Mesendoderm (in vitro differentiated cells): ENCODE data around the gene THOC7.

Experiments
- DNase-seq: peaks from one replicate; pipeline ENCODE4 v3.0.0; 2013
- H2AK5ac ChIP-seq: 2 replicates; pipeline ENCODE4 v1.6.1; 2013; ENCODE audit warnings: low read length, inconsistent platforms
- H2BK120ac ChIP-seq: 2 replicates; pipeline ENCODE4 v1.6.1; 2013; ENCODE audit warnings: low read depth, mild to moderate bottlenecking, low read length, moderate library complexity, mixed read lengths
- H2BK15ac ChIP-seq: replicated peaks from 2 replicates; pipeline ENCODE4 v1.6.1; 2013; ENCODE audit warnings: low read depth, mild to moderate bottlenecking, moderate library complexity
- H2BK5ac ChIP-seq: 2 replicates; pipeline ENCODE4 v1.6.1; 2013; ENCODE audit warnings: low read length, inconsistent platforms
- H3K18ac ChIP-seq: 2 replicates; pipeline ENCODE4 v1.6.1; 2013; ENCODE audit warnings: mild to moderate bottlenecking, low read length, mixed read lengths
- H3K23ac ChIP-seq: one replicate; pipeline ENCODE4 v1.6.1; 2013; ENCODE audit warnings: low read length
- H3K27ac ChIP-seq: 2 replicates; pipeline ENCODE4 v1.5.1; 2013; ENCODE audit warnings: low read depth, mild to moderate bottlenecking, inconsistent platforms, low read length, moderate library complexity
- H3K27me3 ChIP-seq: 2 replicates; pipeline ENCODE4 v1.6.1; 2013; ENCODE audit warnings: low read length, control low read depth, mild to moderate bottlenecking, inconsistent platforms; ENCODE audit not compliant: insufficient read depth, poor library complexity
- H3K36me3 ChIP-seq: 2 replicates; pipeline ENCODE4 v1.6.1; 2013; ENCODE audit warnings: low read length, inconsistent platforms; ENCODE audit not compliant: control insufficient read depth, insufficient read depth
- H3K4ac ChIP-seq: one replicate; pipeline ENCODE4 v1.6.1; 2013; ENCODE audit warnings: low read depth, mild to moderate bottlenecking, low read length, moderate library complexity
- H3K4me1 ChIP-seq: 2 replicates; pipeline ENCODE4 v1.6.1; 2013; ENCODE audit warnings: low read depth, low read length, inconsistent platforms; ENCODE audit not compliant: control insufficient read depth
- H3K4me2 ChIP-seq: 2 replicates; pipeline ENCODE4 v1.6.1; 2013; ENCODE audit warnings: low read length
- H3K4me3 ChIP-seq: 2 replicates; pipeline ENCODE4 v1.5.1; 2013; ENCODE audit warnings: mild to moderate bottlenecking, low read length
- H3K56ac ChIP-seq: one replicate; pipeline ENCODE4 v1.6.1; 2013; ENCODE audit warnings: low read length
- H3K79me1 ChIP-seq: 2 replicates; pipeline ENCODE4 v1.6.1; 2013; ENCODE audit warnings: low read length, inconsistent platforms
- H3K79me2 ChIP-seq: 2 replicates; pipeline ENCODE4 v1.6.1; 2013; ENCODE audit warnings: mild to moderate bottlenecking, low read length; ENCODE audit not compliant: control insufficient read depth, insufficient read depth
- H3K9ac ChIP-seq: 2 replicates; pipeline ENCODE4 v1.6.1; 2013; ENCODE audit warnings: low read length, inconsistent platforms
- H4K5ac ChIP-seq: one replicate; pipeline ENCODE4 v1.6.1; 2013; ENCODE audit warnings: low read length
- H4K8ac ChIP-seq: one replicate; pipeline ENCODE4 v1.6.1; 2013; ENCODE audit warnings: low read depth, mild to moderate bottlenecking, control low read depth, low read length, moderate library complexity
- WGBS: extraction: QIAGEN DNeasy Blood & Tissue Kit; methylation state at CpG from one replicate; pipeline ENCODE4 v1.1.7; 2013; ENCODE audit warnings: low lambda C conversion rate, missing lambda C conversion rate; ENCODE audit not compliant: insufficient coverage; ENCODE audit errors: extremely low coverage; 5-methylcytosine and 5-hydroxymethylcytosine counted together

The THOC7 gene

DNA sequence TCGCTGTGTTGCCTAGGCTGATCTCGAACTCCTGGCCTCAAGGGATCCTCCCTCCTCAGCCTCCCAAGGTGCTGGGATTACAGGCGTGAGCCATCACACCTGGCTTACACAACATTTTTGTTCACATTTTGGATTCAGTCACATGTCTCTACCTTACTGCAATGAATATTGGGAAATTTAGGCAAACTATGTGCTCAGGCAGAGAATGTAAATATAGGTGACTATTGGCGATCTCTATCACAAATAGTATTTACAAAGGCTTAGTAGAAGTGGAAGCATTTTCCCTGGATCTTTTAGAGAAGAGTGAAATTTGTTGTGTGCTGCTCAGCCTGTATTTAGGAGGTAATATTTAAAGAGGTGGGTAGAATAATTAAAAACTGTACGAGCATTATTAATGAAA, 27.9 kb upstream of the THOC7 start:
- Histone ChIP-seq H3K79me1 (peaks cover 11% of the 10 kb centered on the region), H3K4me3 (no peak overlapping the region), H3K79me2 (peaks cover 10% of the 10 kb centered on the region), H4K8ac (no peak overlapping the region), H3K18ac (no peak overlapping the region), H3K27me3 (no peaks in the 10 kb centered on the region), H3K4me1 (peaks cover 3% of the 10 kb centered on the region), H3K36me3 (peaks cover 1% of the 10 kb centered on the region), H2BK5ac (no peak overlapping the region), H2BK15ac (no peak overlapping the region), H3K27ac (no peak overlapping the region), H3K9ac (no peak overlapping the region), H4K5ac (no peak overlapping the region), H2BK120ac (no peak overlapping the region), H3K23ac (no peak overlapping the region), H3K4me2 (no peak overlapping the region), H3K56ac (no peak overlapping the region), H2AK5ac (no peak overlapping the region), H3K4ac (no peak overlapping the region)
- no CpG with 5 or more reads among the region's 5 CpGs for WGBS
- no peak for DNase-seq

DNA sequence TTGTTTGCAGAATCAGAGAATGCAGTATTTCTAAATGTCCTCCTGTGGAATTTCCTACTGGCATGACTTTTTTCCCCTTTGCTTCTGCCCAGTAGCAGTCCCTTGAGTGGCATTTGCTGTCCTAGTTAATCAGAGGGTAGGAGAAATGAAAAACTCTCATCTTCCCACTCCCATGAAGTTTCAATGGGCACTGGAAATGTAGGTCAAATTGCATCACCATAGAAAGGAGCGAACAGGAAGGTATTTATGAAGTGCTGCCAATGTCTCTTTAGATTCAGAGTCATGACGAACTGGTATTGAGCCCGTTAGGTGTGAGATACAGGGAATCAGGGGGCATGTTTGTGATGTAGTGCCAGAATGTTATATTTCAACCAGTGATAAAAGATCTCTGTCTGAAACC, 23.3 kb upstream of the THOC7 start:
- no peak overlapping the region for H2BK5ac ChIP-seq
- H3K23ac ChIP-seq, result no peak overlapping the region
- H3K4me3 ChIP-seq, result no peak overlapping the region
- no peak overlapping the region for H4K5ac ChIP-seq
- H4K8ac ChIP-seq, result no peak overlapping the region
- H3K36me3 ChIP-seq, result no peaks in the 10 kb centered on the region
- peaks cover 9% of the 10 kb centered on the region for H3K79me2 ChIP-seq
- DNase-seq, result no peak
- no peak overlapping the region for H3K56ac ChIP-seq
- no peak overlapping the region for H3K4me2 ChIP-seq
- no peaks in the 10 kb centered on the region for H3K27me3 ChIP-seq
- H2AK5ac ChIP-seq, result no peak overlapping the region
- H3K9ac ChIP-seq, result no peak overlapping the region
- peaks cover 11% of the 10 kb centered on the region for H3K79me1 ChIP-seq
- no peaks in the 10 kb centered on the region for H3K4me1 ChIP-seq
- no peak overlapping the region for H2BK15ac ChIP-seq
- no CpG with 5 or more reads among the region's 3 CpGs for WGBS
- H3K18ac ChIP-seq, result no peak overlapping the region
- H3K27ac ChIP-seq, result no peak overlapping the region
- H3K4ac ChIP-seq, result no peak overlapping the region
- no peak overlapping the region for H2BK120ac ChIP-seq

DNA sequence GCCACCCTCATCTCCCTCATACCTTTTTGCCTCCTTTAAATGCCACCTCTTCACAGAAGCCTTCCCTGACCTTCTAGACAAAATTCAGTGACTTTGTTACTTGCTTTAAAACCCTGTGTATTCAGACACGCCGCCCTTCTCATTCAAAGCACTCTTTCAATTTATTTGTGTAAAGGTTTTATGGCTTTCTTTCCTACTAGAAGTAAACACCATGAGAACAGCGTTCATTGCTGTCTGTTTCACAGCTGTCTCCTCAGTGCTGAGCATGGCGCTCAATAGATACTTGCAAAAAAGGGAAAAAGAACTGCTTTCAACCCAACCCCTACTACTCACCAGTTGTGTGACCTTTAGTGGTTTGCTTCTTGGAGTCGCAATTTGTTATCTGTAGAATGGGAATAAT, 17.0 kb upstream of the THOC7 start:
- H3K79me2 ChIP-seq, result peaks cover 15% of the 10 kb centered on the region
- H2BK5ac ChIP-seq, result no peak overlapping the region
- H3K27ac ChIP-seq, result no peak overlapping the region
- DNase-seq, result no peak
- H2AK5ac ChIP-seq, result no peak overlapping the region
- H3K36me3 ChIP-seq, result no peaks in the 10 kb centered on the region
- no peak overlapping the region for H3K4ac ChIP-seq
- no peak overlapping the region for H4K5ac ChIP-seq
- no peak overlapping the region for H3K4me3 ChIP-seq
- peaks cover 16% of the 10 kb centered on the region for H3K79me1 ChIP-seq
- H3K4me1 ChIP-seq, result peaks cover 9% of the 10 kb centered on the region
- WGBS, result no CpG with 5 or more reads among the region's 5 CpGs
- no peaks in the 10 kb centered on the region for H3K27me3 ChIP-seq
- no peak overlapping the region for H3K23ac ChIP-seq
- H3K9ac ChIP-seq, result no peak overlapping the region
- no peak overlapping the region for H3K56ac ChIP-seq
- H3K18ac ChIP-seq, result no peak overlapping the region
- H3K4me2 ChIP-seq, result no peak overlapping the region
- no peak overlapping the region for H2BK120ac ChIP-seq
- H4K8ac ChIP-seq, result no peak overlapping the region
- no peak overlapping the region for H2BK15ac ChIP-seq

DNA sequence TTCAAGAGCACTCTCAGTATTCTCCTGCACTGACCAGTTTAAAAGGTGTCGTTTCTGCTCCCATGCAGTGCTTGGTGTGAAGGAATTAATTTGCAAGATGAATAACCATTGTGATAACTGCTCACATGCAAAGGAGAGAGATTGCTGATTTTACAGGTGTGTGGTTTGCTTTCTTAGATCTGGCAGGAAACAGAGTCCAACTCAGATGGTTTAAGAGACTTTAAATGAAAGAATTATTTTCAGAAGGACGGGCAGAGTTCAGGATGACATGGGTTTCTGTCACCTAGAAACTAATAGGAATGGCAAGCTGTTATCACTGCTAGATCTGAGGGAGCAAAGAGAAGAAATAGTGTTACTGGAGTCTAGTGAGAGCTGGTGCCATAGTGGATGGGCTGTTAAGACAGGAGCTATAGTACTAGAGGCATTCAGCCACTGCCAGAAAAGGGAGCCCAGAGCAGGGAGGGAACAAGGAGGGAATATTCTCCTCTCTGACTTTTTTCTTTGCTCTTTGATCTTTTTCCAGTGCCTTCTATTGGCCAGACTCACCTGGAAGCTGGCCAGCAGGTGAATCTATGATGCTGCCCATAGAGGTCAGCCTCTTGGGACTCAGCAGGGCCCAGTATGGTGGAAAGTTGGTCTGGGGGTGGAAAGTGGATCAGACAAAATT, 14.9 kb upstream of the THOC7 start:
- H3K79me1 ChIP-seq, result peaks cover 25% of the 10 kb centered on the region
- no peak overlapping the region for H3K9ac ChIP-seq
- peaks cover 26% of the 10 kb centered on the region for H3K79me2 ChIP-seq
- no peak overlapping the region for H3K56ac ChIP-seq
- no peak overlapping the region for H2BK120ac ChIP-seq
- no peak overlapping the region for H3K4ac ChIP-seq
- no peak overlapping the region for H2AK5ac ChIP-seq
- no peaks in the 10 kb centered on the region for H3K36me3 ChIP-seq
- H3K27ac ChIP-seq, result no peak overlapping the region
- no peak overlapping the region for H3K23ac ChIP-seq
- no peak overlapping the region for H3K4me3 ChIP-seq
- H3K27me3 ChIP-seq, result no peaks in the 10 kb centered on the region
- no peak for DNase-seq
- H4K8ac ChIP-seq, result no peak overlapping the region
- no peak overlapping the region for H2BK5ac ChIP-seq
- no peak overlapping the region for H3K4me2 ChIP-seq
- no peak overlapping the region for H2BK15ac ChIP-seq
- peaks cover 9% of the 10 kb centered on the region for H3K4me1 ChIP-seq
- no CpG with 5 or more reads among the region's 2 CpGs for WGBS
- H3K18ac ChIP-seq, result no peak overlapping the region
- no peak overlapping the region for H4K5ac ChIP-seq

DNA sequence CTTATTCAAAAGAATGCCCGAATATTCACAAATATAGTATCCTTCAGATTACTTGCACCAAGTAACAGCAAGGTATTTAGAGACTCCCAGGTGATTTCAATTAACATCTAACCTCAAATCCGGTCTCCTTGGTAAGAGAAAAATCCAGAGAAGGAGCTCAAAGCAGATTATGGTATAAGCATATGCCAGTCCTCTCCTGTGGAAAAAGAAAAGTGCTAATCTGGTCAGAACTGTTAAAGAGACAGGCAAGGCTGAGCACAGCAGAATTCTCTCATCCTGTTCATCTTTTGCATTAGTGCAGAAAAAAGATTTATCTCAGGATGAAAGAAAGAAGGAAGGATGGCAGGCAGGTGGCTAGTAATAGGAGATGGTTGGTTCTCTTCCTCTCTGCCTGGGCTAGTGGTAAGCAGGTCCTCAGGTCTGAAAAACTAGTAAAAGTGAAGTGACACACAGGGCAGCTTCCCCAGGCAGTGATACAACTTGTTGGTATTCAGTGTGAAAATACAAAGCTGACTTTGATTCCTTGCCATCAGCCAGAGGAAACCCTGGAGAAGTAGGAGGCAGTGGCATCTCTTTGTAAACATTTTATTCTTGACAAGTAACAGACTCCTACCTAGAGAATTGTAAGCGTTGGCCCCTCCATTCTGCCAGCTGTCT, 14.3 kb upstream of the THOC7 start:
- Histone ChIP-seq H2BK15ac (no peak overlapping the region), H3K27ac (no peak overlapping the region), H2AK5ac (no peak overlapping the region), H3K36me3 (no peaks in the 10 kb centered on the region), H3K4ac (no peak overlapping the region), H3K4me3 (no peak overlapping the region), H2BK5ac (no peak overlapping the region), H2BK120ac (no peak overlapping the region), H3K79me2 (peaks cover 30% of the 10 kb centered on the region), H3K4me2 (no peak overlapping the region), H3K79me1 (peaks cover 28% of the 10 kb centered on the region), H3K9ac (no peak overlapping the region), H3K27me3 (no peaks in the 10 kb centered on the region), H3K18ac (no peak overlapping the region), H3K4me1 (peaks cover 9% of the 10 kb centered on the region), H3K56ac (no peak overlapping the region), H4K5ac (no peak overlapping the region), H3K23ac (no peak overlapping the region), H4K8ac (no peak overlapping the region)
- no peak for DNase-seq
- no CpG with 5 or more reads among the region's 3 CpGs for WGBS

DNA sequence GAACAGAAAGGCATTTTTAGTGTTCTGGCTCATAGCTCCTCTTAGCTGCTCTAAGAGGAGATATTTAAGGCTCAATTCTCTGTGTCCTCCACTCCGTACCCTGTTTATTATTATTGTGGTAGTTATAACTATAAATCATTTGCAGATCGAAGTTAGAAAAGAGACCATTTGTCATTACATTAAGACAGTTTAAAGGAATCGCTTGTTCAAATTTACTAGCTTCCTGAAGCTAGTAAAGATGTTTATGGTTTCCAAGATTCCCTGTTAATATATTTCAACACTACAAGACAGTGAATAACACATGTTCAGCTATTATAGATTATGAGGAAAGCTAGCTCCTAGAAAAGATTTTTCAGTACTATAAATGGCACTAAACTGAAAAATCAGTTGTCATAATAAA, 12.7 kb upstream of the THOC7 start:
- no CpG with 5 or more reads among the region's 3 CpGs for WGBS
- H2BK15ac ChIP-seq, result no peak overlapping the region
- no peak overlapping the region for H3K27ac ChIP-seq
- no peaks in the 10 kb centered on the region for H3K36me3 ChIP-seq
- peaks cover 23% of the 10 kb centered on the region for H3K79me1 ChIP-seq
- no peak overlapping the region for H2BK120ac ChIP-seq
- H4K5ac ChIP-seq, result no peak overlapping the region
- H3K27me3 ChIP-seq, result no peaks in the 10 kb centered on the region
- H3K4me1 ChIP-seq, result peaks cover 9% of the 10 kb centered on the region
- H4K8ac ChIP-seq, result no peak overlapping the region
- no peak overlapping the region for H2BK5ac ChIP-seq
- DNase-seq, result no peak
- no peak overlapping the region for H3K4me3 ChIP-seq
- H3K9ac ChIP-seq, result no peak overlapping the region
- peaks cover 27% of the 10 kb centered on the region for H3K79me2 ChIP-seq
- no peak overlapping the region for H3K4ac ChIP-seq
- H2AK5ac ChIP-seq, result no peak overlapping the region
- H3K18ac ChIP-seq, result no peak overlapping the region
- H3K23ac ChIP-seq, result no peak overlapping the region
- no peak overlapping the region for H3K4me2 ChIP-seq
- no peak overlapping the region for H3K56ac ChIP-seq
